Activated CD4-positive, alpha-beta T cell treated with anti-CD3 and anti-CD28 coated beads, Interleukin-2, amount 10 ng/mL, durations not matched to agents 7 days and 5 days (primary cell): ENCODE data around the gene MARK4. TPM values are rescaled to one million over a fixed set of nuclear protein-coding genes. Genes with fewer than 3 reads are reported as not detected.
"Not testable (repeated sequence)": the region's sequence is repeated elsewhere in the genome, so short reads cannot be mapped to it uniquely, and the experiment has no call there.

Source experiments
- CTCF ChIA-PET: fragments of 350-600 bp; sonication (Branson Sonifier 250); formaldehyde crosslinking; loops from one replicate; lab custom pipeline; 2021; ENCODE audit warnings: antibody characterized with exemption; lab: Charles Lee
- POLR2A ChIA-PET: fragments of 350-600 bp; sonication (Branson Sonifier 250); formaldehyde crosslinking; loops from one replicate; lab custom pipeline; 2021; ENCODE audit warnings: antibody characterized with exemption; lab: Charles Lee
- DNase-seq: peaks from one replicate; pipeline ENCODE4 v3.0.0-alpha.2; 2020
- H3K27ac Mint-ChIP-seq: one replicate; pipeline ENCODE4 v1.8.0; 2021; ENCODE audit warnings: mild to moderate bottlenecking, moderate library complexity, mixed read lengths
- H3K27me3 Mint-ChIP-seq: one replicate; pipeline ENCODE4 v1.8.0; 2021; ENCODE audit warnings: mixed read lengths
- H3K36me3 Mint-ChIP-seq: one replicate; pipeline ENCODE4 v1.8.0; 2021; ENCODE audit warnings: low read depth, mixed read lengths
- H3K4me1 Mint-ChIP-seq: one replicate; pipeline ENCODE4 v1.8.0; 2021; ENCODE audit warnings: mixed read lengths
- H3K4me3 Mint-ChIP-seq: one replicate; pipeline ENCODE4 v1.8.0; 2021; ENCODE audit warnings: mild to moderate bottlenecking, moderate library complexity, mixed read lengths
- H3K9me3 Mint-ChIP-seq: one replicate; pipeline ENCODE4 v1.8.0; 2021; ENCODE audit warnings: mixed read lengths
- total RNA-seq, 2 experiments: library from RNA; stranded (reverse); gene quantifications; one replicate each; pipeline ENCODE4 v1.2.3, GENCODE V29; 2021

Gene MARK4
- total RNA-seq, 2 experiments from 2014 or later: 19.5 to 19.6 TPM

DNA sequence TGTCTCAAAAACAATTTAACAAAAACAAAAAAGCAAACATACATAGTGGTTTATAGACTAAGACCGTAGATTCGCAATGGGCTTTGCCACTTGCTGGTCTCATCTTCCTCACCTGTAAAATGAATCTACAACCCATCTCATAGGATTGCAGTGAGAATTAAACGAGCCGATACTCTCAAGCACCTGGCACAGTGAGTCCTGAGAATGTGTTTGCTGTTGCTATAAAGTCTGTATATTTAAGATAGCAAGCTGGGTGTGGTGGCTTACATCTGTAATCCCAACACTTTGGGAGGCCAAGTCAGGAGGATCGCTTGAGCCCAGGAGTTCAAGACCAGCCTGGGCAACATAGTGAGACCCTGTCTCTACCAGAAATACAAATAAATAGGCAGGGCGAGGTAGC, 28.3 kb upstream of the MARK4 start:
- H3K27me3 Mint-ChIP-seq: peaks cover 19% of the 10 kb centered on the region
- H3K36me3 Mint-ChIP-seq: no peaks in the 10 kb centered on the region
- DNase-seq: no peak
- CTCF ChIA-PET: interaction anchor here (0.6 kb wide), 1 partner anchor 972 kb away, joined by 3 read pairs; no protein-coding TSS in a partner anchor
- no peak overlapping the region for H3K4me3 Mint-ChIP-seq
- POLR2A ChIA-PET: no interaction called here
- H3K9me3 Mint-ChIP-seq: no peaks in the 10 kb centered on the region
- H3K4me1 Mint-ChIP-seq: no peaks in the 10 kb centered on the region
- H3K27ac Mint-ChIP-seq: no peak overlapping the region

DNA sequence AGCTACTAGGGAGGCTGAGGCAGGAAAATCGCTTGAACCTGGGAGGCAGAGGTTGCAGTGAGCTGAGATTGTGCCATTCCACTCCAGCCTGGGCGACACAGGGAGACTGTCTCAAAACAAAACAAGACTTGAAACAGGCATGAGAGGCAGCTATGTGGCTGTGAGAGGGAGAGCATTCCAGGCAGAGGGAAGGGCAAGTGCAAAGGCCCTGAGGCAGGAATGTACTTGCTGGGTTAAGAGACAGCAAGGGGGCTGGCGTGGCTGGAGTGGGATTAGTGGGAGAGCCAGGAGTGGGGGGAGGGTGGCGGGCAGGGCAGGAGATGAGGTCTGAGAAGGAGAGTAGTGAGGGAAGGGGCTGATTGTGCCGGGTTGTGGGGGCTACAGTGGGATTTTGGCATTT, 27.2 kb upstream of the MARK4 start:
- POLR2A ChIA-PET: no interaction called here
- DNase-seq: no peak
- Mint-ChIP-seq H3K27me3 (peaks cover 10% of the 10 kb centered on the region), H3K27ac (no peak overlapping the region), H3K4me3 (no peak overlapping the region), H3K9me3 (no peaks in the 10 kb centered on the region), H3K4me1 (no peaks in the 10 kb centered on the region), H3K36me3 (no peaks in the 10 kb centered on the region)
- CTCF ChIA-PET: interaction anchor here (0.6 kb wide), 2 partner anchors 223 to 1629 kb away, joined by 3 to 5 read pairs; no protein-coding TSS in a partner anchor

DNA sequence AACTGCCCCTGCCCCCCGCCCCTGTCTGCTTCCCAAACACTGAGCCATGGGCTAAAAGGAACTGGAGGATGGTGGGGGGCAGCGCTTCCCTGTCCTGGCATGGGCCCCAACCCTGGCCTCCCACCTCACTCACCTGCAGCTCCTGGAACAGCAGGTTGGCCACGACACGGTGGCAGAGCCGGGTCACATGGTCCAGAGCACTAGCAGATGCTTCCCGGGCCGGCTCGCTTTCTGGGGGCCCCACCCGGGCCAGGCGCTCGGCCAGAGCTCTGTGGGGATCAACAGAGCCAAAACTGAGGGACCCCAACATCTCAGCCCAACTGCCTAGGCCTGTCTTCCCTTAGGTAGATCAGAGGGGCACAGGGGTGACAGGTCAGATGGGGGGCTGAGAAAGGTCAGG, 26.4 kb upstream of the MARK4 start:
- Mint-ChIP-seq H3K27ac (no peak overlapping the region), H3K36me3 (no peaks in the 10 kb centered on the region), H3K9me3 (no peaks in the 10 kb centered on the region), H3K27me3 (peaks cover 6% of the 10 kb centered on the region), H3K4me1 (no peaks in the 10 kb centered on the region), H3K4me3 (no peak overlapping the region)
- no peak for DNase-seq
- ChIA-PET CTCF (no interaction called here), POLR2A (no interaction called here)

- H3K9me3 Mint-ChIP-seq, H3K27me3 Mint-ChIP-seq, H3K27ac Mint-ChIP-seq, POLR2A ChIA-PET, DNase-seq, H3K36me3 Mint-ChIP-seq, H3K4me3 Mint-ChIP-seq, H3K4me1 Mint-ChIP-seq: not testable (repeated sequence)
- CTCF ChIA-PET: interaction anchor here (1.4 kb wide), 1 partner anchor 19 kb away, joined by 3 read pairs; no protein-coding TSS in a partner anchor
Observed at GRCh38 chr19:45229056-45229455, 22.0 kb upstream of the MARK4 start.

DNA sequence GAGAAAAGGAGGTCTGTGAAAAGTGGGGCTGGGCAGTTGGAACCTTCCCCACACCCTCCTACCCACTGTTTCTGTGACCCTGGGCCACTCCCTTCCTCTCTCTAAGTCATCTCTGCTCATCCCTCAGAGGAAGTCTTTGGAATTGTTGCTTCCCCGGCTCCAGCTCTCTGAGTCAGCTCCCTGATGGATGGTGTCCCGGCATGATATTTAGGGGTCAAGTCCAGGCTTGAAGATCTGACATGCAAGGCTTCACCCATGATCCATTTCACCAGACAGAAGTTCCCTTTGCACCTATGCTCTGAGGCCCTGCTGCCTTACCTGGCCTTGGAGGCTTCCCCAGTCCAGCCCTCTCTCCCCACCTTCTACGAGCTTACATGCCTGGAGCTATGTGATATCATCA, 19.2 kb upstream of the MARK4 start:
- Mint-ChIP-seq H3K36me3 (no peaks in the 10 kb centered on the region), H3K4me3 (no peak overlapping the region), H3K27me3 (peaks cover 24% of the 10 kb centered on the region), H3K4me1 (peaks cover 2% of the 10 kb centered on the region), H3K27ac (no peak overlapping the region), H3K9me3 (no peaks in the 10 kb centered on the region)
- ChIA-PET POLR2A (no interaction called here), CTCF (interaction anchor here (0.6 to 0.8 kb wide), 5 partner anchors 15 to 643 kb away, joined by 3 to 4 read pairs (median 3); no protein-coding TSS in a partner anchor)
- no peak for DNase-seq

DNA sequence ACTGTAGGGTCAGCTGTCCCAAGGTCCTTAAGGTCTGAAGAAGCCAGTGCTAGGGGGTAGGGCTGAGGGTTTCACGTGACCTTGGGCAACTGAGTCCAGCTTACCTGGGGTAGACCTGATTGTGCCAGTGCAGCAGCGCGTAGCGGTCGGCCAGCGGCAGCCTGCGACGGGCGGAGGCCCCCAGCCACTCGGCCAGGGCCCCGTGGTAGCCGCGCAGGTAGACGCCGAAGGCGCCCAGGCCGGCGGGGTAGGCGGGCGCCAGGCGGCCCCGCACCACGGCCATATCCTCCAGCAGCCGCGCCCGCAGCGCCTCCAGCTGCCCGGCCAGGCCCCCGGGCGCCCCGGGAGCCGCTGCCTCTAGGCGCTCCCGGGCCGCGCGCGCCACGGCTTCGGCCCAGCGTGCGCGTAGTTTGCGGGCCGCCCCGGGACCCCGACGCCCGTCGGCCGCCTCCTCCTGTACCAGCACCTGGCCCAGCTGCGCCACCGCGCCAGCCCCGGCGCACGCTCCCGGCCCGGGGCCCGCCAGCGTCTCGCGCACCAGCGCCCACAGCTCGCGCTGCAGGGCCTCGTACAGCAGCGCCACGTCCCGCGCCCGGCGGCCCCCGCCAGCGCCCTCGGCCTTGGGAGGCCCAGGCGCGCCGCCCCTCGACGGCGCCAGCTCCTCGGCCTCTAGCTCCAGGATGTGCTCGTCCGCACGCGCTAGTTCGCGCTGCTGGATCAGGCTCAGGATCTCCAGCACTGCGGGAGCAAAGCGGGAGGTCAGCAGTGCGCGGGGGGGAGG, 16.8 kb upstream of the MARK4 start:
- no peaks in the 10 kb centered on the region for H3K36me3 Mint-ChIP-seq
- H3K4me1 Mint-ChIP-seq: peaks cover 2% of the 10 kb centered on the region
- H3K9me3 Mint-ChIP-seq: no peaks in the 10 kb centered on the region
- POLR2A ChIA-PET: no interaction called here
- peaks cover 32% of the 10 kb centered on the region for H3K27me3 Mint-ChIP-seq
- no peak overlapping the region for H3K27ac Mint-ChIP-seq
- CTCF ChIA-PET: no interaction called here
- no peak for DNase-seq
- no peak overlapping the region for H3K4me3 Mint-ChIP-seq

DNA sequence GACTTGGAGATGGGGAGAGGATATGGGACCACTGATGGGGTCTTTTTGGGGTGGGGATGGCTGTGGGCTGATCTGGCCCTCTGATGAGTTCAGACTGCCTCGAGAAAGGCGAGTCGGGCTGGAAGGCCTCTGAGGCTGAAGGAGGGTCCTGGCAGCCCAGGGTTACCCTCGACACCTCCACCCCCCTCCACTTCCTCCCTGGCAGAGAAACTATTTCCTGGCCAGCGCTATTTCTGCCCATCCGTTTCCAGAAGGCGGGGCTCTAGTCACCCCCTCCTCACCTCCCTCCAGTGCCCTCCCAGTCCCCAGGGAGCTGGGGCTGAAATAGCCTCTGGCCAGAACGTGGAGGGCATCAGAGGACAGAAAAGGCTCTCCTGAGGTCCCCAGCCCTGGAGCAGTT, 15.6 kb upstream of the MARK4 start:
- Mint-ChIP-seq H3K9me3 (no peaks in the 10 kb centered on the region), H3K4me1 (peaks cover 2% of the 10 kb centered on the region), H3K4me3 (no peak overlapping the region), H3K27me3 (peaks cover 32% of the 10 kb centered on the region), H3K36me3 (no peaks in the 10 kb centered on the region), H3K27ac (no peak overlapping the region)
- DNase-seq: no peak
- CTCF ChIA-PET: interaction anchor here (0.6 to 1.0 kb wide), 2 partner anchors 14 to 116 kb away, joined by 3 read pairs; no protein-coding TSS in a partner anchor
- POLR2A ChIA-PET: no interaction called here

GRCh38 chr19:45238556-45238955, 12.5 kb upstream of the MARK4 start:
- peaks cover 2% of the 10 kb centered on the region for H3K4me1 Mint-ChIP-seq
- ChIA-PET CTCF (interaction anchor here (1.1 kb wide), 1 partner anchor 146 kb away, joined by 5 read pairs; no protein-coding TSS in a partner anchor), POLR2A (no interaction called here)
- H3K27ac Mint-ChIP-seq: no peak overlapping the region
- DNase-seq: no peak
- no peaks in the 10 kb centered on the region for H3K36me3 Mint-ChIP-seq
- no peaks in the 10 kb centered on the region for H3K9me3 Mint-ChIP-seq
- no peak overlapping the region for H3K4me3 Mint-ChIP-seq
- peaks cover 30% of the 10 kb centered on the region for H3K27me3 Mint-ChIP-seq

DNA sequence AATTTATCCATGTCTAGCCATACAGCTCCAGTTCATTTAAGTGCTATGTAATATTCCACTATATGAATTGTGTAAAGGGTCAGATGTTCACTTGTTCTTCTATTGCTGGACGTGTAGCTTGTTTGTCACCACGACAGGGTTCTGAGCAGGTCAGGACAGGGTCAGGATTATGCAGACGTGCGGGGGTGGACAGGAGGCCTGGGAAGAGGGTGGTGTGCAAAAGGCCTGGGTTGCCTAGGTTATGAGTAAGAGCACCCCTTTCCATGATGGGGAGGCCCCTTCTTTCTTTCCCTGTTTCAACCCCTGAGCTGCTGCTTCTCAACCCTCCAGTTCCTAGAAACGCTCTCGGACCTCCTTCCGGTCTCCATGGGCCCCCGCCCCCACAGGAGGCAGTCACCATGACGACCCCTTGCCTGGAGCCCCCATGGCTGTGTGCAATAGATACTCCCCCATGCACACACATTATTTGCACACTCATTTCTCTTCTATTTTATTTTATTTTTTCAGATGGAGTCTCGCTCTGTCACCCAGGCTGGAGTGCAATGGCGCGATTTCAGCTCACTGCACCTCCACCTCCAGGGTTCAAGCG, 7.8 kb upstream of the MARK4 start:
- POLR2A ChIA-PET: no interaction called here
- CTCF ChIA-PET: interaction anchor here (0.9 kb wide), 2 partner anchors 16 to 95 kb away, joined by 3 read pairs; no protein-coding TSS in a partner anchor
- Mint-ChIP-seq H3K4me3 (no peak overlapping the region), H3K27ac (no peak overlapping the region), H3K27me3 (peaks cover 10% of the 10 kb centered on the region), H3K9me3 (no peaks in the 10 kb centered on the region), H3K4me1 (no peaks in the 10 kb centered on the region), H3K36me3 (no peaks in the 10 kb centered on the region)
- DNase-seq: no peak

DNA sequence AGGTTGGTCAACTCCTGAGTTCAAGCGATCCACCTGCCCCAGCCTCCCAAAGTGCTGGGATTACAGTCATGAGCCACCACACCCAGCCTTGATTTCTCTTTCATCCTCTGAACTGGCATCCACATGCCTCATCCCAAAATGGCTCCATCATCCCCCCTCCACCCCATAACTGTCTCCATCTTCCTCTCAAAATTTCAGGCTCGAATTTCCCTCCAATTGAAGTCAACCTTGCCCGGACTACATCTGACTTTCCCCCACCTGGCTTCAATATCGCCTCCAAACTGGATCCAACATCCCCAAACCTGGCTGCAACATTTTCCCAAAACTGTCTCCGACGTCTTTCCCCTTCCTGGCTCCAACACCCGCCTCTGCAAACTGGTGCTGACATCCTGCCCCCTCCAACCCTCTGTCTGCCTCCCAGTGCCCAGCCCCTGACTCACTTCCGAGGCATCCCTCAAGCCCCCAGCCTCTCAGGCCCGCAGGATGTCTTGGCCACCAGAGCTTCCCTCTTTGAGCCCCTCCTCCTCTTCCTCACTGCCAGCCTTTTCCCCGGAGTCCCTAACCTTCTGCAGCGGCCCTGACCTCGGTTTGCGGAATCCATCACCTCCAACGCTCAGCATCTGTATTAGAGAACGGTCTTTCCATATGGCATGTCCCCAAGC, 6.8 kb upstream of the MARK4 start:
- ChIA-PET POLR2A (no interaction called here), CTCF (no interaction called here)
- H3K36me3 Mint-ChIP-seq: no peaks in the 10 kb centered on the region
- peaks cover 6% of the 10 kb centered on the region for H3K4me1 Mint-ChIP-seq
- H3K9me3 Mint-ChIP-seq: no peaks in the 10 kb centered on the region
- H3K27me3 Mint-ChIP-seq: peaks cover 10% of the 10 kb centered on the region
- no peak overlapping the region for H3K4me3 Mint-ChIP-seq
- DNase-seq: no peak
- H3K27ac Mint-ChIP-seq: no peak overlapping the region

DNA sequence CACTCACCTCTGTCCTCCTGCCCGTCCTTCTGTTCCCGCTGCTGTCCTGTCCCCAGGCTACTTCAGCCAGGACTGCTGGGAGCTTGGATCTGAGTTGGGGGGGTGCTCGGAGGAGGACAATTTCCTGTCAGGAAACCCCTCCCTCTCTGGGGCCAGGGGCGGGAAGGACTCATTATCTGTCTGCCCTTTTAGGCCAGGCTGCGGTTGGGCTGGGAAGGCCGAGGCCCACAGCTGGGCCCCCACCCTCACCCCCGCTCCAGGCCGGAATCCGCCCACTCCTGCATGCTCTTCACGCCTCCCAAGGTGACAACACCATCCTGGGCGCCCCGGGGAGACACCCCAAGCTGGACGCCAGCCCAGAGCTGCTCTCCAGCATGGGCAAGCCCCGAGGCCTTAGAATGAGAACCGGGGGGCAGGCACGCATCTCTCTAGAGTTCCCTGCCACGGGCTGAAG, 5.7 kb upstream of the MARK4 start, which contains the start of gene EXOC3L2:
EXOC3L2 (minus strand) TSS at position 74 of the 454 bp plus-strand sequence. CDS start 6,362 bp downstream, outside the sequence.
- Mint-ChIP-seq H3K4me1 (peaks cover 8% of the 10 kb centered on the region), H3K27me3 (peaks cover 10% of the 10 kb centered on the region), H3K9me3 (no peaks in the 10 kb centered on the region), H3K36me3 (no peaks in the 10 kb centered on the region), H3K27ac (no peak within 1 kb of the TSS), H3K4me3 (no peak within 1 kb of the TSS)
- ChIA-PET POLR2A (no interaction called here), CTCF (interaction anchor here (0.5 kb wide), 1 partner anchor 569 kb away, joined by 3 read pairs; no protein-coding TSS in a partner anchor)
- DNase-seq: no peak

- Mint-ChIP-seq H3K9me3 (no peaks in the 10 kb centered on the region), H3K27me3 (peaks cover 12% of the 10 kb centered on the region), H3K4me1 (peaks cover 11% of the 10 kb centered on the region), H3K27ac (no peak overlapping the region), H3K4me3 (no peak overlapping the region), H3K36me3 (no peaks in the 10 kb centered on the region)
- ChIA-PET POLR2A (no interaction called here), CTCF (interaction anchor here (0.7 kb wide), 1 partner anchor 36 kb away, joined by 3 read pairs; no protein-coding TSS in a partner anchor)
- no peak for DNase-seq
Observed at GRCh38 chr19:45245826-45246225, 5.2 kb upstream of the MARK4 start.
